ENCODE results near the gene GSK3A. TPM values are rescaled to one million over a fixed set of nuclear protein-coding genes. Genes with fewer than 3 reads are reported as not detected.

The GSK3A gene
- total RNA-seq, 1 experiment from 2014 or later: 30.2 TPM

GRCh38 chr19:42281146-42281826 lies 38.9 kb upstream of the GSK3A start:
- DNase-seq (ENCODE audit: low read depth): peak; percentile 64

GRCh38 chr19:42280815-42281145 lies 38.4 kb upstream of the GSK3A start:
- peak; percentile 67 for DNase-seq (ENCODE audit: low read depth)

GRCh38 chr19:42279902-42280814 lies 37.8 kb upstream of the GSK3A start:
- peak; percentile 92 for DNase-seq (ENCODE audit: low read depth)

GRCh38 chr19:42279155-42279901 lies 36.9 kb upstream of the GSK3A start:
- peak; percentile 26 for DNase-seq (ENCODE audit: low read depth)

GRCh38 chr19:42278452-42279154 lies 36.2 kb upstream of the GSK3A start:
- no peak for DNase-seq (ENCODE audit: low read depth)

GRCh38 chr19:42277821-42278451 lies 35.5 kb upstream of the GSK3A start:
- peak; percentile 88 for DNase-seq (ENCODE audit: low read depth)

GRCh38 chr19:42276821-42277220 lies 34.4 kb upstream of the GSK3A start:
- DNase-seq (ENCODE audit: low read depth): peak; percentile 73

GRCh38 chr19:42276284-42276683 lies 33.9 kb upstream of the GSK3A start:
- DNase-seq (ENCODE audit: low read depth): no peak

- no peak for DNase-seq (ENCODE audit: low read depth)
Measured at GRCh38 chr19:42275517-42275916, 33.1 kb upstream of the GSK3A start.

GRCh38 chr19:42275103-42275502 lies 32.7 kb upstream of the GSK3A start:
- no peak for DNase-seq (ENCODE audit: low read depth)

GRCh38 chr19:42274065-42274682 lies 31.8 kb upstream of the GSK3A start:
- DNase-seq (ENCODE audit: low read depth): no peak

GRCh38 chr19:42273407-42274064 lies 31.1 kb upstream of the GSK3A start:
- DNase-seq (ENCODE audit: low read depth): no peak

GRCh38 chr19:42272989-42273406 lies 30.6 kb upstream of the GSK3A start:
- no peak for DNase-seq (ENCODE audit: low read depth)

GRCh38 chr19:42272535-42272897 lies 30.1 kb upstream of the GSK3A start:
- DNase-seq (ENCODE audit: low read depth): no peak

- no peak for DNase-seq (ENCODE audit: low read depth)
Measured at GRCh38 chr19:42271861-42272534, 29.6 kb upstream of the GSK3A start.

GRCh38 chr19:42271045-42271419 lies 28.6 kb upstream of the GSK3A start:
- no peak for DNase-seq (ENCODE audit: low read depth)

GRCh38 chr19:42270346-42271044 lies 28.1 kb upstream of the GSK3A start:
- peak; percentile 79 for DNase-seq (ENCODE audit: low read depth)

GRCh38 chr19:42269478-42270345 lies 27.3 kb upstream of the GSK3A start:
- DNase-seq (ENCODE audit: low read depth): no peak
